Ovary (tissue), 3 donors: ENCODE results near the gene SGMS1.
"Not testable (repeated sequence)": the region's sequence is repeated elsewhere in the genome, so short reads cannot be mapped to it uniquely, and the experiment has no call there.

Experiments used
- EP300 ChIP-seq: sonication (generic); formaldehyde crosslinking; IDR thresholded peaks from one replicate; pipeline ENCODE4 v1.6.1; 2017; ENCODE audit warnings: antibody characterized with exemption
- TF ChIP-seq, protein P1 (sequence below), 3 donors: fragments of 450-650 bp in 2 of 3; fragments of 200-600 bp in 1 of 3; IDR thresholded peaks; one replicate each; pipeline versions ENCODE4 v1.5.1 to v1.8.0; 2016 to 2022; ENCODE audit warnings: antibody characterized with exemption in 3 of 3, mild to moderate bottlenecking in 1 of 3
- donor health status: DM: no; HTN: no; CAD: no.

DNA sequence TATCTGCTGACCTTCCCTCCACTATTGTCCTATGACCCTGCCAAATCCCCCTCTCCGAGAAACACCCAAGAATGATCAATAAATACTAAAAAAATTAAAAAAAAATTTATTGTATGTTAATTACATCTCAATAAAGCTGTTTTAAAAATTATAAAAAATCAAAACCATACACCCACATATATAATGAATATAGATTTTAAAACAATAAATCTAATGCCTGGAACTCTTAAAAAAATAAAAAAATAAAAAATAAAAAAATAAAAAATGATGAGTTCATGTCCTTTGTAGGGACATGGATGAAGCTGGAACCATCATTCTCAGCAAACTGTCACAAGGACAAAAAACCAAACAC, 267.3 kb downstream of the SGMS1 start:
- TF ChIP-seq, protein P1, sequence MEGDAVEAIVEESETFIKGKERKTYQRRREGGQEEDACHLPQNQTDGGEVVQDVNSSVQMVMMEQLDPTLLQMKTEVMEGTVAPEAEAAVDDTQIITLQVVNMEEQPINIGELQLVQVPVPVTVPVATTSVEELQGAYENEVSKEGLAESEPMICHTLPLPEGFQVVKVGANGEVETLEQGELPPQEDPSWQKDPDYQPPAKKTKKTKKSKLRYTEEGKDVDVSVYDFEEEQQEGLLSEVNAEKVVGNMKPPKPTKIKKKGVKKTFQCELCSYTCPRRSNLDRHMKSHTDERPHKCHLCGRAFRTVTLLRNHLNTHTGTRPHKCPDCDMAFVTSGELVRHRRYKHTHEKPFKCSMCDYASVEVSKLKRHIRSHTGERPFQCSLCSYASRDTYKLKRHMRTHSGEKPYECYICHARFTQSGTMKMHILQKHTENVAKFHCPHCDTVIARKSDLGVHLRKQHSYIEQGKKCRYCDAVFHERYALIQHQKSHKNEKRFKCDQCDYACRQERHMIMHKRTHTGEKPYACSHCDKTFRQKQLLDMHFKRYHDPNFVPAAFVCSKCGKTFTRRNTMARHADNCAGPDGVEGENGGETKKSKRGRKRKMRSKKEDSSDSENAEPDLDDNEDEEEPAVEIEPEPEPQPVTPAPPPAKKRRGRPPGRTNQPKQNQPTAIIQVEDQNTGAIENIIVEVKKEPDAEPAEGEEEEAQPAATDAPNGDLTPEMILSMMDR (IDR thresholded peaks at IDR 0.05): not testable (repeated sequence)
- TF ChIP-seq EP300: not testable (repeated sequence)
